ENCODE results near the gene ZBTB37. TPM values are rescaled to one million over a fixed set of nuclear protein-coding genes. Genes with fewer than 3 reads are reported as not detected.

ZBTB37 gene
- total and polyA plus RNA-seq, 9 of the 15 experiments (the other 6 are each of a cell fraction or from before 2014, with no cell fraction given), result 1.3 to 13.9 (median 5.4) TPM

DNA sequence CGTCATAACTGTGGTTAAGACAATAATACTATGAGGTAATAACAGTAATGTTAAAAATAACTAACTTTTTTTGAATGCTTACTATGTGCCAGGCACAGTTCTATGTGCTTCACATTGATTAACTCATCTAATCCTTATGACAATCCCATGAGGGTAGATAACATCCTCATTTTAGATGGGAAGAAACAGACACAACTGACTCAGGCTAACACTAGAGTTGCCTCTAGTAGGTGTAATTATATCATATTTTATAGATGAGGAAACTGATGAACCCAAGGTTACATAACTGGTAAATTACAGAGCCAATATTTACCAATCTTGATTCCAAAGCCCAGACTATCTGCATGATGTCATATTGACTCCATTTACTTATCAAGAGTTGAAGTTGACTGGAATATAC is 25.4 kb downstream of the ZBTB37 start:
- ATAC-seq (no peak), FAIRE-seq (no peak), DNase-seq (ENCODE audit: extremely low read depth in 1 of 4, low spot score in 3 of 4) (no peak)
- 40% methylated on average over 1 of the region's 1 CpG for WGBS (ENCODE audit: insufficient coverage, low coverage, missing lambda C conversion rate)
- H3K9me3 ChIP-seq (replicated peaks; ENCODE audit: control insufficient read depth, insufficient read depth, low read depth, low read length), result no peaks in the 10 kb centered on the region
- no peaks in the 10 kb centered on the region for H3K36me3 ChIP-seq (ENCODE audit: control insufficient read depth, insufficient read depth, low read length)
- no peak overlapping the region for H2AFZ ChIP-seq (ENCODE audit: low read depth, low read length)
- H4K20me1 ChIP-seq (replicated peaks; ENCODE audit: control insufficient read depth, insufficient read depth, low read length), result no peaks in the 10 kb centered on the region
- H3K4me3 ChIP-seq, result no peak overlapping the region
- H3K9ac ChIP-seq (ENCODE audit: insufficient read depth in 1 of 2, low read depth in 2 of 2, low read length in 2 of 2), result no peak overlapping the region
- no peak overlapping the region for H3K27ac ChIP-seq (ENCODE audit: extremely low read depth, low read depth, low read length)
- no peaks in the 10 kb centered on the region for H3K27me3 ChIP-seq (ENCODE audit: control insufficient read depth in 2 of 2, insufficient read depth in 2 of 2, low read length in 2 of 2)
- in situ Hi-C loops (cut with MboI) (no loop called here), intact Hi-C loops (cut with micrococcal nuclease) (no loop called here)
- CTCF ChIA-PET (ENCODE audit: low intra/inter-chr PET ratio), result no interaction called here
- BruUV-seq (replicated peaks), result no TSS peak
- H3K4me2 ChIP-seq (ENCODE audit: insufficient read depth, low read length), result no peak overlapping the region
- no peaks in the 10 kb centered on the region for H3K4me1 ChIP-seq (replicated peaks in 1 of 2; ENCODE audit: control insufficient read depth in 2 of 2, insufficient read depth in 2 of 2, low read length in 2 of 2)
- POLR2A ChIA-PET, result interaction anchor here (0.9 to 1.1 kb wide), 2 partner anchors 24 to 25 kb away, joined by 3 to 4 read pairs; partner anchors contain the start of gene ZBTB37
- TF ChIP-seq TFAM (CRISPR knock-in tag; conservative IDR thresholded peaks at IDR 0.05) (no peak), ZNF324 (CRISPR knock-in tag; IDR thresholded peaks at IDR 0.05) (no peak), ZC3H8 (IDR thresholded peaks at IDR 0.05) (no peak), NFIC (IDR thresholded peaks at IDR 0.05) (no peak), PCBP1 (IDR thresholded peaks at IDR 0.05; ENCODE audit: low read depth, low read length, poor library complexity, severe bottlenecking) (no peak), ZNF780A (CRISPR knock-in tag; IDR thresholded peaks at IDR 0.05) (no peak), HNRNPH1 (optimal IDR thresholded peaks at IDR 0.05; ENCODE audit: low read depth, low read length) (no peak)
- TF ChIP-seq, protein P1, sequence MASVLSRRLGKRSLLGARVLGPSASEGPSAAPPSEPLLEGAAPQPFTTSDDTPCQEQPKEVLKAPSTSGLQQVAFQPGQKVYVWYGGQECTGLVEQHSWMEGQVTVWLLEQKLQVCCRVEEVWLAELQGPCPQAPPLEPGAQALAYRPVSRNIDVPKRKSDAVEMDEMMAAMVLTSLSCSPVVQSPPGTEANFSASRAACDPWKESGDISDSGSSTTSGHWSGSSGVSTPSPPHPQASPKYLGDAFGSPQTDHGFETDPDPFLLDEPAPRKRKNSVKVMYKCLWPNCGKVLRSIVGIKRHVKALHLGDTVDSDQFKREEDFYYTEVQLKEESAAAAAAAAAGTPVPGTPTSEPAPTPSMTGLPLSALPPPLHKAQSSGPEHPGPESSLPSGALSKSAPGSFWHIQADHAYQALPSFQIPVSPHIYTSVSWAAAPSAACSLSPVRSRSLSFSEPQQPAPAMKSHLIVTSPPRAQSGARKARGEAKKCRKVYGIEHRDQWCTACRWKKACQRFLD (CRISPR knock-in tag; IDR thresholded peaks at IDR 0.05), result no peak
- no peaks in the 10 kb centered on the region for H3K9me1 ChIP-seq (ENCODE audit: control insufficient read depth, insufficient read depth, low read length)
- no peaks in the 10 kb centered on the region for H3K79me2 ChIP-seq (ENCODE audit: control insufficient read depth, insufficient read depth, low read length)

All from K562 (cell line).